ENCODE results near the gene GCG. TPM values are rescaled to one million over a fixed set of nuclear protein-coding genes. Genes with fewer than 3 reads are reported as not detected.

GCG gene
- total RNA-seq, 1 experiment from 2014 or later: not detected

DNA sequence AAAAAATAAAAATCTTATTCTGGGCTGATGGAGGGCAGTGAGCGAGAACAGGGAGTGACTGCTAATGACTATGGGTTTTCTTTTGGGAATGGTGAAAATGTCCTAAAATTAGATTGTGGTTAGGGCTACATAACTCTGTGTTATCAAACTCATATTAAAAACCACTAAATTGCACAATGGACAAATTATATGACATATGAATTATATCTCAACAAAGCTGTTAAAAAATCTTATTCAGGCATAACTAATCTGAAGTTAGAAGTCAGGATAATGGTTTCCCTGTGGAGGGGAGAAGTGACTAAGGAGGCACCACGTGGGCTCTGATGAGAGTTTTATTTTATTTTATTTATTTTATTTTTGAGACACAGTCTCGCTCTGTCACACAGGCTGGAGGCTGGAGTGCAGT is 45.9 kb downstream of the GCG start:
- no peaks in the 10 kb centered on the region for H3K36me3 ChIP-seq

DNA sequence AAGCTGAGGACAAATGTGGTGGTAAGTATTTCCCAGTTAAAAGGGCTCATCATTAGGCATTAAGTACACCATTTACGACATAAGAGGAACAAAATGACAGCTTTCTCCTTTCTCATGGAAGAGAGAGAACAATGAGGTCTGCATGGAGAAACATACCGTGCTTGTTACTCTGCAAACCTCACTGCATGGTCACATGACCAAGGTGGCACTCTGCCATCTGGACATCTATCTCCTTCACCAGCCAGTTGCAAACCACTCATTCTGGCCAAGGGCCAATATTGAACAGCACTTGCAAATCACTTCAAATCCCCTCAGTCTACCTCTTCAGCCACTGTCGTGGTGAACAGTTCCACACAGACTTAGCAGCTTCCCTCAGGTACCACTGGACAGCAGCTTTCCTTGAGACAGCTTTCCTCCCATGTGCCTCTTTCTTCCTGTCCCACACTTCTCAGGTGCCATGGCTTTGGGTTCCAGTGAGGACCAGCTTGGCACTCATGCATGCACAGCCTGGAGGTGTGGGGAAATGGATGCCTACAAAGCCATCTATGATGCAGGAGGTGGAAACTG is 48.5 kb downstream of the GCG start:
- Histone ChIP-seq H3K27ac (no peak overlapping the region), H3K4me3 (no peak overlapping the region), H3K27me3 (replicated peaks) (no peaks in the 10 kb centered on the region), H3K4me1 (replicated peaks) (no peaks in the 10 kb centered on the region), H3K36me3 (no peaks in the 10 kb centered on the region), H3K9me3 (replicated peaks) (no peaks in the 10 kb centered on the region)
- no peak for DNase-seq (ENCODE audit: low read depth in 1 of 2, low spot score in 2 of 2)

More for the DNA sequence above, 45.9 kb downstream of the GCG start:
- H3K27ac ChIP-seq: no peak overlapping the region
- H3K4me3 ChIP-seq: no peak overlapping the region
- no peak for DNase-seq (ENCODE audit: low read depth in 1 of 2, low spot score in 2 of 2)
- H3K27me3 ChIP-seq (replicated peaks): no peaks in the 10 kb centered on the region
- no peaks in the 10 kb centered on the region for H3K9me3 ChIP-seq (replicated peaks)
- H3K4me1 ChIP-seq (replicated peaks): no peaks in the 10 kb centered on the region

DNA sequence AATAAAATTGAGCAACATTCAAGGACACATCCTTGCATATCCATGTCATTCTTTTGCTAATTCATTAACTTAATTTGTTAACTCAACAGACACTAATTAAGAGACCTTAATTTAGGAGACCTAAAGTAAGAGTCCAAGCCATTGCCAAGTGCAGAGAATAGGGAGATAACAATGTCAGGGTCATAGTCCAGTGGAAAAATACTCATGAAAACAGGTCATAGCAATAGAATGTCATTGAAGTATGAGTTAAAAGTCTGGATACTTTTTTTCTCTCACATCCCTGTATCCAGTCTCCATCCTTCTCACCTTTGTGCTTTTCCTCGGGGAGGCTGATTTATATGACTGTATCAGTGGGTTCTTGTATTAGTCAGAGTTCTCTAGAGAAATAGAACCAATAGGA is 51.5 kb downstream of the GCG start:
- DNase-seq (ENCODE audit: low read depth in 1 of 2, low spot score in 2 of 2): no peak
- H3K27me3 ChIP-seq (replicated peaks): no peaks in the 10 kb centered on the region
- H3K4me1 ChIP-seq (replicated peaks): no peaks in the 10 kb centered on the region
- H3K9me3 ChIP-seq (replicated peaks): no peaks in the 10 kb centered on the region
- H3K4me3 ChIP-seq: no peak overlapping the region
- H3K36me3 ChIP-seq: no peaks in the 10 kb centered on the region
- no peak overlapping the region for H3K27ac ChIP-seq

DNA sequence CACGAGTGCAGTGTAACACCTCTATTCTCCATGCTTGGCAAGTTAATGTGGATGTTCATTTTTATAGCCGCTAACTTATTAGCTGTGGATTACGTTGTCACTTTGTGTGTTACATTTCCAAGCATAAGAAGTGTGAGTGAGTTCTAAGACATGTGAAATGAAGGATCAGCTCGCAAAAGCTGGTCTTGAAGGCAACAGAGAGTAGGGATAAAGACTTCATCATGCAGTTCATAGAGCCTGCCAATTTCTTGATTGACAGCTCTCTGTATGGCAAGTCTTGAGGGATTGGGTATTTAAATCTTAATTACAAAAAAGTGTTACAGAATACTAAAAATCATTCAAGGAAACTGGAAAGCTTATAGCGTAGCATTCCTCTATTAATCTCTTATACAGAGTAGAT is 52.2 kb downstream of the GCG start:
- no peaks in the 10 kb centered on the region for H3K27me3 ChIP-seq (replicated peaks)
- no peaks in the 10 kb centered on the region for H3K9me3 ChIP-seq (replicated peaks)
- H3K4me3 ChIP-seq: no peak overlapping the region
- no peaks in the 10 kb centered on the region for H3K4me1 ChIP-seq (replicated peaks)
- H3K27ac ChIP-seq: no peak overlapping the region
- no peak for DNase-seq (ENCODE audit: low read depth in 1 of 2, low spot score in 2 of 2)
- H3K36me3 ChIP-seq: no peaks in the 10 kb centered on the region

Other genes starting within 250 kb of the GCG start
- gene DPP4, start 78.0 kb downstream of the GCG start, total RNA-seq (2014; rRNA removed; shearing (Covaris generic)): not detected in 2 replicates
- 21.1 and 35.6 TPM in 2 replicates for gene FAP, start 91.2 kb upstream of the GCG start, total RNA-seq (2014; rRNA removed; shearing (Covaris generic))
- gene IFIH1, start 166.4 kb upstream of the GCG start, total RNA-seq (2014; rRNA removed; shearing (Covaris generic)): 2.7 and 2.8 TPM in 2 replicates
- 3.1 and 6.8 TPM in 2 replicates for gene GCA, start 191.9 kb upstream of the GCG start, total RNA-seq (2014; rRNA removed; shearing (Covaris generic))

Measured in SJSA1 (cell line).